GM19035 (cell line): ENCODE data around the gene SLC12A1.
"Not testable (repeated sequence)": the region's sequence is repeated elsewhere in the genome, so short reads cannot be mapped to it uniquely, and the experiment has no call there.

ENCODE experiments used
- ATAC-seq: cut with Tn5 transposase; IDR thresholded peaks from one replicate; pipeline ENCODE4 v1.9.1; 2021; ENCODE audit not compliant: unreplicated experiment

Gene SLC12A1

DNA sequence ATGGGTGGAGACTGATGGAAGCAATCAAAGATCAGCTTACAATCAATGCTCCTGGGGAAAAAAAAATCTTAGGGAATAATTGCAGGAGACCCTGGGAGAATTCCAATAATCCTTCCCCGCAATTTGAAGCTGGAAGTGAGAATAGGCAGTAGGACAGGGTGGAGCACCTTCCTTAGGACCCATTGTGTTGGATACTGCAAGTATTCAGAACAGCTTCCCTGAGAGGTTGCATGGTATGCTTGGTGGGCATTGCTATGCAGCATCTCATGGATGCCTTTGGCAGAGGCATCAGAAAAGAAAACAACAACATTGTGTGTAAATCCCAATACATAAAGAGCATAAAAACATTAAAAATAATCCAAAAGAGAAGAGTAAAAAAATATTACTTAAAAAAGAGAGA lies 100.5 kb downstream of the SLC12A1 start:
- no peak for ATAC-seq

- ATAC-seq = no peak
Observed at GRCh38 chr15:48307586-48307985, 101.5 kb downstream of the SLC12A1 start.

GRCh38 chr15:48309740-48310139 lies 103.6 kb downstream of the SLC12A1 start:
- no peak for ATAC-seq

DNA sequence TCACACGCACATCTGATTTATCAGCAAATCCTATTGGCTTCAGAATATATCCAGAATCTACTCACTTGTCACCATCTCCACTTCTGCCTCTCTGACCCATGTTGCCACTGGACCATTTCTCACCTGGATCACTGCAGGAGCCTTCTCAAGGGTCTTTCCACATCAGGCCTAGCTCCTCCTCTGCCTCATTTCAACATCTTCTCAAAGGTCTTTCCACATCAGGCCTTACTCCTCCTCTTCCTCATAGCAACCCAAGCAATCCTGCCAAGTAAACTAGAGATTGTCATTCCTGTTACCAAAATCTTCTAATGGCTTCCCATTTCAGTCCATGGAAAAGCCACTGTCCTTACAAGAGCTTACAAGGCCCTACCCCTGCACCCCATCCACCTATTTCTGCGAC lies 107.1 kb downstream of the SLC12A1 start:
- no peak for ATAC-seq

DNA sequence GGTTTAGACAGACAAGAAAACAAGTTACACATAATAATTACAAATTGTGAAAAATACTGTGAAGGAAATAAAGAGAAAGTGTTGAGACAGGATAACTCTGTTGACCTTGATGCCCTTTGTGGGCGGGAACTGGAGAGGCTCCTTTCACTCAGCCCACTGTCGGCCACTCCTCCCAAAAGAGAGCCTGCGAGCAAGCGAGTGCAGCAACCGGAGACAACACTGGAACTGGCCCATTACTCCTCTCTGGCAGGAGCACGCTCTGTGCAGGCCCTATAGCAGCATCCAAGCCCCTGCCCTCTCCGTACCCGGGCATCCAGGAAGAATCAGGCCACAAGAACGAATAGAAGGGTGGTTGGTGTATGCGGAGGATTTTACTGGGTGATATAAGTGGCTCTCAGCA lies 108.9 kb downstream of the SLC12A1 start:
- ATAC-seq = no peak

GRCh38 chr15:48317221-48317620 lies 111.1 kb downstream of the SLC12A1 start:
- no peak for ATAC-seq

GRCh38 chr15:48318131-48318530 lies 112.0 kb downstream of the SLC12A1 start:
- no peak for ATAC-seq

DNA sequence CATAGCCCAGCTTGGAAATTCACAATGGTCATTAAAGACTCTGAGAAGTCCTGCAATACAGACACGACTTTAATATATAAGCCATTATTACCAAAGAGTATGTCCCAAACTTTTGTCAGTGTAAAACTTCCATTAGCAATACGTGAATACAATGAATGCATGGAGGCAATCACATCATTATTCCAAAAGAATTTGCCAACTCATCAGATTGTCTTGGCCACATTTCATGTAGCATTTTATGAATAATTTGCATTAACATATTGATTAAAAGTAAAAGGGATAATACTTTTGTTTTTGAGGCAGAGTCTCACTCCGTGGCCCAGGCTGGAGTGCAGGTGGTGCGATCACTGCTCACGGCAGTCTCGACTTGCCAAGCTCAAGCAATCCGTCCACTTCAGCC lies 117.2 kb downstream of the SLC12A1 start:
- no peak for ATAC-seq

DNA sequence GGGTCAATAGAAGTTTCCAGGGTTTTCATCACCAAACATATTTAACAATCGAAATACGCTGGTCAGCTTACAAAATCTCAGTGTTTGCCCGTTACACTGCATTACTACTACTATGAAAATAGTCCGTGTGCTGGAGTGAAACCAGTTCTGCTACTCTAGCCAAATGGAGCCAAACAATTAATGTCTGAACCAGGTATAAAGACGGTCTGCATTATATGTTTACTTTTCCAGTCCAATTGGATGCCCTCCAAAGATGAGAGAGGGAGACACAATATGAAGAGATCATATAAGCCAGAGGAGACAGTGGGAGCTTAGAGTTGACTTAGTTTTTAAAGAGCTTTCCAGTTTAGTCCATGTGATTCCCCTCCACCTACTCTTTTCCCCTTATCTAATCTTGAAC lies 118.8 kb downstream of the SLC12A1 start:
- no peak for ATAC-seq

DNA sequence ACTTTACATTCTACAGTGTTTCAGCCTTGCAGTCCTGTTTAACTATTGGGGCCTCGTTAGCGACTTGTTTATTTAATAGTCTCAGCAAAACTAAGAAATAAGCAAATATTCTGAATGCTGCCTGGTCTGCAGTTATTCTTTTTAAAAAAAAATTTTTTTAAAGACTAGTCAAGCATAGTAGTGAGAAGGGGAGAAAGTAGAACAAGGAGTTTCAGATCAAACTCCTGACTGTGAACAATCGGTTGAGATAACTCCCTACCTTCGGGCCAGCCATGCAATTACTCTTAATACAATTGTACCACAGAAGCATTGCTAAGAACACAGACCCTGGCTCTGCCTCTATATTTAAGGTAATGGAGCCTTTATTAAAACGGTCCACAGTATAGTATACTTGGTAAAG lies 119.3 kb downstream of the SLC12A1 start:
- ATAC-seq = no peak

GRCh38 chr15:48326180-48326579 lies 120.1 kb downstream of the SLC12A1 start:
- not testable (repeated sequence) for ATAC-seq

GRCh38 chr15:48330105-48330785 lies 124.1 kb downstream of the SLC12A1 start:
- ATAC-seq = no peak

DNA sequence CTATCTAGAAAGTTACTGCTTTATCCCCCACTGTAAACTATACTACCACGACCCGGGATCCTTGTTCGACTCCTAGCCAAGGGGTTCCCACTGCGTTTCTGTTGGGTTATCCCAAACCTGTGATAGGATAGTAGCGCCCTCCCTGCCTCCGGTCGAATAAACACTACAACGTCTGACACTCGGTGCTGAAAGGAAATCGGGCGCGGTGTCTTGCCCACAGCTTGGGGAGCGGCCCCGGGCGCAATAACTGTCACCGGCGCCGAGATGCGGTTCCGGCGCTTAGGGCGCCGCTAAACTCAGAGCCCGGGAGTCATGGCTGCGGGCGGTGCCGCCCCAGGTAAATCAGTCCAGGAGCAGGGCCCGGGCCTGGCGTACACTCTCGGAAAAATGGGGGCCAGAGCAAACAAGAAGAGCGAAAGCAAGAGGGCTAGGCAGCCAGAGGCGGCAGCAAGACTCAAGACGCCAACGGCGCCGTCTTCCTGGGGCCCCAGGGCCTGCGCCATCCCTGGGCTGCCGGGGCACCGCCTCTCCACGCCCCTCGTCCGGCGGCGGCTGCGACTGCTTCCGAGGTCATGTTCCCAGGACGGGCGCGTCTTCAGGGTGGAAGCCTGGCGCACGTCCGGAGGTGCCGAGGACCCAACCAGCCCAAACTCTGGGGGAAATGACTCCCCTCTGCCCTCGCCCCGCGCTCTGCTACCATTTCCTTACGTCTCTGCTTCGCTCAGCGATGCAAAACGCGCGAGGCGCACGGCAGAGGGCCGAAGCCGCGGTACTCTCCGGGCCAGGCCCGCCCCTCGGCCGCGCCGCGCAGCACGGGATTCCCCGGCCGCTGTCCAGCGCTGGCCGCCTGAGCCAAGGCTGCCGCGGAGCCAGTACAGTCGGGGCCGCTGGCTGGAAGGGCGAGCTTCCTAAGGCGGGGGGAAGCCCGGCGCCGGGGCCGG lies 125.0 kb downstream of the SLC12A1 start, which contains the start of gene DUT:
Gene DUT (plus strand): TSS at position 575 of the 941 bp plus-strand sequence. CDS start 87 bp downstream, at position 662.
- ATAC-seq = peak; percentile 83

DNA sequence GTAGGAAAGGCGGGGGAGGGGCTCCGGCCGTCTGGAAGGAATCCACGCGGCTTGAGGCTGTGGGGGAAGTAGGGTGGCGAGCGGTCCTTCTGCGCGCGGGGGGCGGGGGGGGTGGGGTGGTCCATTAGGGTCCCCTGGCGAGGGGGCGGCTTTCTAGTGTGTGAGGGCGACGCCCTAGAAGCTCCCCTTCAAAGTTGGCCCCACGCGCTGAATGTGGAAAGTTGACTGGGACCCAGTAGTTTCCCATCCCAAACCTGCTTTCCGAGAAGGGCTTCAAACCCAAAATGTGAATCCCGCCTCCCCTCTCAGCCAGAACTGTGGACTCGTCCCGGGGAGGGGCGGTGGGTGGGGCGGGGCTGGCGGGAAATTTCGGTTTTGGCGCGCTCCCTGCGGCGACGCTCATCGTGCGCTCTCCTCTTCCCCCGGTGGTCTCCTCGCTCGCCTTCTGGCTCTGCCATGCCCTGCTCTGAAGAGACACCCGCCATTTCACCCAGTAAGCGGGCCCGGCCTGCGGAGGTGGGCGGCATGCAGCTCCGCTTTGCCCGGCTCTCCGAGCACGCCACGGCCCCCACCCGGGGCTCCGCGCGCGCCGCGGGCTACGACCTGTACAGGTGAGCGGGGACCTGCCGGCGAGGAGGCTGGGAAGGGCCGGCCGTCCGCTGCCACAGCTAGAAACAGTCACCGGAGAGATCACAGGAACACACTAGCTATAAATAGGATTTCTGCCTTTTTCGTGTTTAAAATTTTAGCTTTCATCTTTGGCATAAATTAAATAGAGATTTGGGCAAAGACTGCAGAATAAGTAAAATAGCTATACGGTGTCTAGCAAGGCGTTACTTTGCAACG lies 125.9 kb downstream of the SLC12A1 start:
- peak; percentile 49 for ATAC-seq

DNA sequence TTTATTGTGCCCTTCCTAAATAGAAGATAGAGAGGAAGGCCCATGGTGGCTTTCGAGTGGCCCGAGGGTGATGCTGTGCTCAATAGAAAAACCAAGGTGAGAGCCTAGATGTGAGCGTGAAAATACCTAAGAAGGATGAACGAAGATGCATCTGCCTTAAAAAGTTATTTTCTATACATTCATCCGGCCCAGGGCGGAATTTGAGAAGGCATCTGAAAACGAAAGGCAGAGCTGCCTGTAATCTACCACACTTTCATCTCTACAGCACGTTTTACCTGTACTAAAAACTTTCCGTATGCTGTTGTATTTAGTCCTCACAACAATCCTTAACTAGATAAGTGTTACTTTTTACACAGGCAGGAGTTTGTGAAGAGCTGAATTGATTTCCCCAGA lies 126.5 kb downstream of the SLC12A1 start:
- ATAC-seq = no peak

DNA sequence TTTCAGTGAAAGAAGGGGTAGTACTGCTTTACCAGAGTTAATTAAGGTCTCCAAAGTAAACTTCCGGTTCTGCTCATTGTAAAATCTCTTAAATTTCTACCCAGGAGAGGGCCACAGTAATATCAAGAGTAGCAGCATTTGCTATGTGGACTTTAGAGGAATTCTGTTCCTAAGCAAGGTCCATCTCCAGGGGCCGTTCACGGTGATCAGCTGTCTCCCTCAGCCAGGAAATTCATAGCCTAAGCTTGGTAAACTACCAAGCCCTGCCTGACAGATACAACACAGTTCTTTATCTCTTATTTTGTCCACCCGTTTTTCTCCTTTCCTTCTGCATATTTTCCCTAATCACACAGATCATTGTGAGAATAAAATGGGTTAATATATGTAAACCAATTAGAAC lies 127.4 kb downstream of the SLC12A1 start:
- no peak for ATAC-seq

- no peak for ATAC-seq
Observed at GRCh38 chr15:48334260-48334659, 128.2 kb downstream of the SLC12A1 start.

DNA sequence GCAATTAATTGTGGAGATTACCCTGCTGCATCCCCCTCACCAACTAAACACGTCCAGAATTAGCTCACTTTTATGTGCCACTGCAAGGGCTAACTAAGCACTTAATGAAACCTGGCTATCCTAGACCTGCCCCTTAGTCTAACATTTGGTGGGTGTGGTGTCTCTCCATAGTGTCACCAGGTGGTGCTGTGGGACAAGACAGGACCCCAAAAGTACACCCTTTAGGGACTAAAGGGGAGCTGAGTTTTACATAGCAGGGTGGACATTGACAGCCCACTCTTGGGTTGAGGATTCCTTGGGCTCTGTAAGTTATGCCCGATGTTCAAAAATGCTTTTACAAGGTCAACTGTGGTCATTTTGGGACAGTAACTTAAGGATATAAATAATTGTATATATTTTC lies 130.8 kb downstream of the SLC12A1 start:
- ATAC-seq = no peak

DNA sequence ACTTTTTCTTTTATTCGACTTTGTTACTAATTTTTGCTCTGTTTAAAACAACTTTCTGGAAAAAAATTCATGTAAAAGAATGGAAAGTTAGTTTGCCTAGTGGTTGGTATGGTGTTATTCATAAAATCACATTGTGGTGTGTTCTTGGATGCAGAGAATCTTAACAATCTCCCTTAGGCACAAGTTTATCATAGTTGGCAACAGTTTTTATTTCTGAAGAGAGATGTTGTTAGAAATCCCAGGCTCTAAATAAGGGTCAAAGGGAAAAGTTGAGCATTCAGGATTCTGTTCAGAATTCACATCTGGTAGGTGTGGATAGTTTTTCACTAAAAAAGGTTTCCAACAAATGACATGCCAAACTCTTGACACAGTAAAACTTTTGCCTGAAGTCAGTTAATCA lies 131.5 kb downstream of the SLC12A1 start:
- no peak for ATAC-seq

GRCh38 chr15:48340111-48340510 lies 134.0 kb downstream of the SLC12A1 start:
- no peak for ATAC-seq

DNA sequence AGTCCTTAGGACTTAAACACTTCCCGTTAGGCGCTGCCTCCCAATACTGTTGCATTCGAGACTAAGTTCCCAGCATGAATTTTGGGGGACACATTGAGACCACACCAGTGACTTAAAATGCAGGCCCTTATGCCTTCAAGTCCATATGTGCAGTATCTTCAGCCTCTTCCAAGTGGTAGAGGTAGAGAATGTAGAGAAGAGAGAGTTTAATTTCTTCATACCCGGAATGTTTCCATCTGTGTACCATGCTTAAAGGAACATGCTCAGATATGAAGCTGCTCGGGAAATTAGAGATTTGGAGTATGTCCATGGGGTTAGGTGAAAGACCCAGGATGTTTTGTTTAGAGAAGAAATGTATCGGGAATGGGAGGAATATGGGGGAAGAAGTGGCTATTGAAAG lies 137.8 kb downstream of the SLC12A1 start:
- ATAC-seq = no peak
